Gastrocnemius medialis (tissue), 4 donors: ENCODE data around the gene XPO4.

ENCODE experiments used
- CTCF ChIP-seq, 5 experiments: fragments of 450-650 bp in 3 of 5; fragments of 200-600 bp in 2 of 5; sonication (generic) in 2 of 5; IDR thresholded peaks in 4 of 5; conservative IDR thresholded peaks in 1 of 5; 1 replicate in 4 of 5; 2 replicates in 1 of 5; pipeline ENCODE4 v1.5.1; 2016 to 2019; ENCODE audit warnings: antibody characterized with exemption in 5 of 5, mild to moderate bottlenecking in 3 of 5, moderate library complexity in 3 of 5
- POLR2A ChIP-seq, 2 donors: fragments of 450-650 bp; IDR thresholded peaks; one replicate each; pipeline ENCODE4 v1.6.1; 2017; ENCODE audit warnings: antibody characterized with exemption in 2 of 2, mild to moderate bottlenecking in 2 of 2, moderate library complexity in 2 of 2

GRCh38 chr13:20801707-20802106 lies 100.8 kb downstream of the XPO4 start:
- TF ChIP-seq CTCF (IDR thresholded peaks at IDR 0.05 in 4 of 5, conservative IDR thresholded peaks at IDR 0.05 in 1 of 5) (no peak), POLR2A (IDR thresholded peaks at IDR 0.05) (no peak)
